Measurements from ENCODE around the gene AJAP1. TPM values are rescaled to one million over a fixed set of nuclear protein-coding genes. Genes with fewer than 3 reads are reported as not detected.

The AJAP1 gene
- total and polyA plus RNA-seq, 2 donors (not counting 1 experiment from before 2014, with no cell fraction given), result 0.01 TPM; not detected in 1

DNA sequence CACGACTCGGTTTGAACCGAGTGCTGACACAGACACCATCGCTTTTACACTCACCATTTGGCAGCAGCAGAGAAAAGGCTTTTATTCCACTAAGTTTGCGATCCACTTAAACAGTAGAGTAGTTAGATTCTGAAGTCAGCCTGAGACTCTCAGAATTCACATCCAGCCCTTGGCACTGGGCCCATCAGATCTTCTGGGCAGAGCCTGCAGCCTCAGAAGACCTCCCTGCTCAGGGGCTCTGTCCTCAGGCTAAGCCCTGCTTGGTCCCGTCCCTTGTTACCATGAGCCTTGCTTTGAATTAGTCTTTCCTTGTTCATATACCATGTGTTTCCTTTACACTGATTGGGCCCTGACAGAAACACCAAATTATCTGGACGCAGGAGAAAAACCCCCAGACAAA is 41.4 kb upstream of the AJAP1 start:
- Histone ChIP-seq H3K4me3 (replicated peaks in 1 of 4; ENCODE audit: control extremely low read depth in 1 of 4, insufficient read depth in 1 of 4, low read depth in 3 of 4, low read length in 4 of 4) (no peak overlapping the region), H3K9ac (ENCODE audit: insufficient read depth, low read length) (no peak overlapping the region), H3K36me3 (ENCODE audit: control insufficient read depth, insufficient read depth, low read length) (no peaks in the 10 kb centered on the region), H2AFZ (ENCODE audit: low read length) (no peak overlapping the region), H3K9me3 (ENCODE audit: control insufficient read depth, insufficient read depth, low read depth, low read length) (no peaks in the 10 kb centered on the region), H4K20me1 (ENCODE audit: control insufficient read depth, extremely low read depth, insufficient read depth, low read length) (no peaks in the 10 kb centered on the region), H3K4me1 (ENCODE audit: control insufficient read depth, extremely low read depth, insufficient read depth, low read length) (no peaks in the 10 kb centered on the region), H3K27ac (ENCODE audit: insufficient read depth, low read length) (no peak overlapping the region), H3K4me2 (ENCODE audit: extremely low read depth, insufficient read depth, low read length) (no peak overlapping the region), H3K27me3 (ENCODE audit: control insufficient read depth, insufficient read depth, low read length) (no peaks in the 10 kb centered on the region), H3K79me2 (ENCODE audit: control insufficient read depth, insufficient read depth, low read length) (no peaks in the 10 kb centered on the region)
- DNase-seq (ENCODE audit: low read depth in 2 of 2), result no peak
- TF ChIP-seq CTCF (conservative IDR thresholded peaks at IDR 0.05 in 1 of 2, IDR thresholded peaks at IDR 0.05 in 1 of 2; ENCODE audit: low read depth in 1 of 2, low read length in 2 of 2) (no peak), EZH2 (IDR thresholded peaks at IDR 0.05; ENCODE audit: low read length, missing control alignments) (no peak)

GRCh38 chr1:4613606-4614370 is 40.6 kb upstream of the AJAP1 start:
- H3K27ac ChIP-seq (ENCODE audit: insufficient read depth, low read length), result no peak overlapping the region
- no peaks in the 10 kb centered on the region for H3K36me3 ChIP-seq (ENCODE audit: control insufficient read depth, insufficient read depth, low read length)
- no peak overlapping the region for H3K9ac ChIP-seq (ENCODE audit: insufficient read depth, low read length)
- H2AFZ ChIP-seq (ENCODE audit: low read length), result no peak overlapping the region
- no peak overlapping the region for H3K4me3 ChIP-seq (replicated peaks in 1 of 4; ENCODE audit: control extremely low read depth in 1 of 4, insufficient read depth in 1 of 4, low read depth in 3 of 4, low read length in 4 of 4)
- H3K4me2 ChIP-seq (ENCODE audit: extremely low read depth, insufficient read depth, low read length), result no peak overlapping the region
- TF ChIP-seq EZH2 (IDR thresholded peaks at IDR 0.05; ENCODE audit: low read length, missing control alignments), result no peak
- TF ChIP-seq CTCF (conservative IDR thresholded peaks at IDR 0.05 in 1 of 2, IDR thresholded peaks at IDR 0.05 in 1 of 2; ENCODE audit: low read depth in 1 of 2, low read length in 2 of 2), result no peak
- no peaks in the 10 kb centered on the region for H3K27me3 ChIP-seq (ENCODE audit: control insufficient read depth, insufficient read depth, low read length)
- no peak for DNase-seq (ENCODE audit: low read depth in 2 of 2)
- H4K20me1 ChIP-seq (ENCODE audit: control insufficient read depth, extremely low read depth, insufficient read depth, low read length), result no peaks in the 10 kb centered on the region
- no peaks in the 10 kb centered on the region for H3K79me2 ChIP-seq (ENCODE audit: control insufficient read depth, insufficient read depth, low read length)
- H3K4me1 ChIP-seq (ENCODE audit: control insufficient read depth, extremely low read depth, insufficient read depth, low read length), result no peaks in the 10 kb centered on the region
- no peaks in the 10 kb centered on the region for H3K9me3 ChIP-seq (ENCODE audit: control insufficient read depth, insufficient read depth, low read depth, low read length)

DNA sequence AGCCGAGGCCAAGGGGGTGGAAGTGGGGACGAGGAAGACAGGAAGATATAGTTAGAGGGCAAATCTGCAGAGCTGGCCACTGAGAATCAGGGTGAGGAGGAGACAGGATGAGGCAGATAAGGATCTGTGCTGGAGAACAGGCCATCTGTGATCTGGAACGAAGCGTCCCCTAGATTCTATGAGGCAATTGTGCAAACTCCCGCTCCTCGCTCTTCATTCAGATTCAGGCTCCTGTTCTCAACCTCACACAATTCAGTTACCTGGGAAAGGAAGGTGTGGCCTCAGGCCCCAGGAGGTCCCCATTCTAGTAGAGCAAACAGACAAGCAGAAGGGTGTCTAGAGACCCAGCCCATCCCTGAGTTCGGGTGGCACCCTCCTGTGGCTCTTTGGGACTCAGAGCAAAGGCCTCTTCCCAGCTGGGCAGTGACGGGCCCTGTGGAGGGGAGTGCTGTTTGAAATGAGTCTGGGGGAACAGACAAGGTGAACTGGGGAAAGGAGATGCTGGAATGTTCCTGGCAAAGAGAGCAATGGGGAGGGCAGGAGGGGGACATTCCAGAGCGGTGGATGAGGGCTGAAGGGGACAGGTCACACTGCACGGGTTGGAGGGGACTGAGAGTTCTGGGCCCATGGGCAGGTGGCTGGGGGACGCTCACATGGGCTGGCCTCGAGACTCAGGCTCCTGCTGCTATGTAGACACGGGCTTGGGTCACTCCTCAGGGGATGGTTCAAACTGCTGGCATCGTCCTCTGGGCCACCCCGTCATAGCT is 39.9 kb upstream of the AJAP1 start:
- Histone ChIP-seq H2AFZ (ENCODE audit: low read length) (no peak overlapping the region), H3K4me1 (ENCODE audit: control insufficient read depth, extremely low read depth, insufficient read depth, low read length) (no peaks in the 10 kb centered on the region), H3K4me2 (ENCODE audit: extremely low read depth, insufficient read depth, low read length) (no peak overlapping the region), H3K79me2 (ENCODE audit: control insufficient read depth, insufficient read depth, low read length) (no peaks in the 10 kb centered on the region), H3K9me3 (ENCODE audit: control insufficient read depth, insufficient read depth, low read depth, low read length) (no peaks in the 10 kb centered on the region), H3K9ac (ENCODE audit: insufficient read depth, low read length) (no peak overlapping the region), H3K4me3 (replicated peaks in 1 of 4; ENCODE audit: control extremely low read depth in 1 of 4, insufficient read depth in 1 of 4, low read depth in 3 of 4, low read length in 4 of 4) (no peak overlapping the region), H3K27ac (ENCODE audit: insufficient read depth, low read length) (no peak overlapping the region), H4K20me1 (ENCODE audit: control insufficient read depth, extremely low read depth, insufficient read depth, low read length) (no peaks in the 10 kb centered on the region), H3K27me3 (ENCODE audit: control insufficient read depth, insufficient read depth, low read length) (no peaks in the 10 kb centered on the region), H3K36me3 (ENCODE audit: control insufficient read depth, insufficient read depth, low read length) (no peaks in the 10 kb centered on the region)
- DNase-seq (ENCODE audit: low read depth in 2 of 2), result no peak
- TF ChIP-seq EZH2 (IDR thresholded peaks at IDR 0.05; ENCODE audit: low read length, missing control alignments) (no peak), CTCF (conservative IDR thresholded peaks at IDR 0.05 in 1 of 2, IDR thresholded peaks at IDR 0.05 in 1 of 2; ENCODE audit: low read depth in 1 of 2, low read length in 2 of 2) (no peak)

Data from fibroblast of lung (primary cell).